ENCODE data around the gene SKI.

DNA sequence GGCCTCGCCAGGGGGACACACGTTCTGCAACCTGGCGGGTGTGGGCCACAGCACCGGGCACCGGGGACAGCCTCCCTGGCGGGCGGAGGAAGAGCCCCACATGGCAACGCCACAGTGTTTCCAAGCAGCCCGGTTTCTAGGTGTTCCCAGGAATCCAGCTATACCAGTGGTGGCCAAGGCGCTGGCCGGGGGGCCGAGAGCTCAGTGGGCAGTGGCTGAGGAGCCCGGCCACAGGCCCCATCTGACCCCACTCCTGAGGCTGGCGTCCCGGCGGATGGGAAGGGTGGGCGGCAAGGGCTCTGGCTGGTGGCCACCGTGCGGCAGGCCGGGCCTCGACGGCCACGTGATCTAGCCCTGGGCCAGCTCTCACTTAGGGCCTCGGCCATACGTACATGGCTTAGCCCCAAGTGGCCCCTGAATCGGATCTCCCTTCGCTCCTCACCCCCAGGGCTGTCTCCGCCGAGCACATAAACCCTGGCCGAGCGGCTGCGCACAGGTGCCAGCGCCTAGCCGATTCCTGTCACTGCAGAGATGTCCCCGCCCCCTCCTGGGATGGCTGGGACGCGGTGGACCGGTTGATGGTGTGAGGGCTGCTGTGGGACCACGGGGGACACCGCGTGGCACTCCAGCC is 94.6 kb downstream of the SKI start:
- TF ChIP-seq, protein P1, sequence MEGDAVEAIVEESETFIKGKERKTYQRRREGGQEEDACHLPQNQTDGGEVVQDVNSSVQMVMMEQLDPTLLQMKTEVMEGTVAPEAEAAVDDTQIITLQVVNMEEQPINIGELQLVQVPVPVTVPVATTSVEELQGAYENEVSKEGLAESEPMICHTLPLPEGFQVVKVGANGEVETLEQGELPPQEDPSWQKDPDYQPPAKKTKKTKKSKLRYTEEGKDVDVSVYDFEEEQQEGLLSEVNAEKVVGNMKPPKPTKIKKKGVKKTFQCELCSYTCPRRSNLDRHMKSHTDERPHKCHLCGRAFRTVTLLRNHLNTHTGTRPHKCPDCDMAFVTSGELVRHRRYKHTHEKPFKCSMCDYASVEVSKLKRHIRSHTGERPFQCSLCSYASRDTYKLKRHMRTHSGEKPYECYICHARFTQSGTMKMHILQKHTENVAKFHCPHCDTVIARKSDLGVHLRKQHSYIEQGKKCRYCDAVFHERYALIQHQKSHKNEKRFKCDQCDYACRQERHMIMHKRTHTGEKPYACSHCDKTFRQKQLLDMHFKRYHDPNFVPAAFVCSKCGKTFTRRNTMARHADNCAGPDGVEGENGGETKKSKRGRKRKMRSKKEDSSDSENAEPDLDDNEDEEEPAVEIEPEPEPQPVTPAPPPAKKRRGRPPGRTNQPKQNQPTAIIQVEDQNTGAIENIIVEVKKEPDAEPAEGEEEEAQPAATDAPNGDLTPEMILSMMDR (conservative IDR thresholded peaks at IDR 0.05; ENCODE audit: low read depth, low read length) = no peak
- no peak for TF ChIP-seq EZH2 (IDR thresholded peaks at IDR 0.05; ENCODE audit: low read length, unreplicated experiment)
